Fibroblast of lung (primary cell): ENCODE data around the gene CENPU. TPM values are rescaled to one million over a fixed set of nuclear protein-coding genes. Genes with fewer than 3 reads are reported as not detected.
"Not testable (repeated sequence)": the region's sequence is repeated elsewhere in the genome, so short reads cannot be mapped to it uniquely, and the experiment has no call there.

Experiments
- DNase-seq, 2 donors: peaks; one replicate each; pipeline versions ENCODE4 v3.0.0 to v3.0.0-alpha.2; 2010; ENCODE audit warnings: low read depth in 2 of 2
- H2AFZ ChIP-seq: 2 replicates; pipeline ENCODE4 v1.5.1; 2012; ENCODE audit warnings: low read length, control low read depth, inconsistent platforms
- H3K27ac ChIP-seq: 2 replicates; pipeline ENCODE4 v1.5.1; 2011; ENCODE audit warnings: low read length, control low read depth; ENCODE audit not compliant: insufficient read depth
- H3K27me3 ChIP-seq: 2 replicates; pipeline ENCODE4 v1.5.1; 2011; ENCODE audit warnings: mild to moderate bottlenecking, low read length; ENCODE audit not compliant: control insufficient read depth, insufficient read depth
- H3K36me3 ChIP-seq: 2 replicates; pipeline ENCODE4 v1.5.1; 2011; ENCODE audit warnings: low read length; ENCODE audit not compliant: control insufficient read depth, insufficient read depth
- H3K4me1 ChIP-seq: 2 replicates; pipeline ENCODE4 v1.5.1; 2011; ENCODE audit warnings: low read length; ENCODE audit not compliant: control insufficient read depth, insufficient read depth; ENCODE audit errors: extremely low read depth
- H3K4me2 ChIP-seq: 2 replicates; pipeline ENCODE4 v1.5.1; 2011; ENCODE audit warnings: low read length, control low read depth; ENCODE audit not compliant: insufficient read depth; ENCODE audit errors: extremely low read depth
- H3K4me3 ChIP-seq, 4 experiments: fragments of 200-600 bp in 1 of 4; sonication (generic) in 1 of 4; replicated peaks in 1 of 4; 2 replicates each; pipeline ENCODE4 v1.5.1; 2011 to 2016; ENCODE audit warnings: low read length in 4 of 4, low read depth in 3 of 4, mild to moderate bottlenecking in 3 of 4, control low read depth in 2 of 4, inconsistent platforms in 1 of 4, mixed read lengths in 1 of 4; ENCODE audit not compliant: insufficient read depth in 1 of 4; ENCODE audit errors: control extremely low read depth in 1 of 4
- H3K79me2 ChIP-seq: 2 replicates; pipeline ENCODE4 v1.5.1; 2012; ENCODE audit warnings: mild to moderate bottlenecking, low read length, inconsistent platforms; ENCODE audit not compliant: control insufficient read depth, insufficient read depth
- H3K9ac ChIP-seq: 2 replicates; pipeline ENCODE4 v1.5.1; 2011; ENCODE audit warnings: mild to moderate bottlenecking, low read length, control low read depth; ENCODE audit not compliant: insufficient read depth
- H3K9me3 ChIP-seq: 2 replicates; pipeline ENCODE4 v1.5.1; 2012; ENCODE audit warnings: low read depth, low read length; ENCODE audit not compliant: control insufficient read depth, insufficient read depth
- H4K20me1 ChIP-seq: 2 replicates; pipeline ENCODE4 v1.5.1; 2011; ENCODE audit warnings: low read length; ENCODE audit not compliant: control insufficient read depth, insufficient read depth; ENCODE audit errors: extremely low read depth
- CTCF ChIP-seq, 2 donors: IDR thresholded peaks in 1 of 2; conservative IDR thresholded peaks in 1 of 2; 1 replicate in 1 of 2; 2 replicates in 1 of 2; pipeline ENCODE4 v1.5.1; 2011 to 2012; ENCODE audit warnings: low read length in 2 of 2, control low read depth in 1 of 2, inconsistent platforms in 1 of 2, low read depth in 1 of 2, mild to moderate bottlenecking in 1 of 2
- EZH2 ChIP-seq: IDR thresholded peaks from 2 replicates; pipeline ENCODE4 v1.5.1; 2012; ENCODE audit warnings: low read length, control low read depth, mild to moderate bottlenecking; ENCODE audit errors: missing control alignments
- polyA plus RNA-seq, 2 donors: library from polyadenylated mRNA; depleted of rRNA in 1 of 2; stranded (reverse) in 1 of 2; unstranded in 1 of 2; fragments of >200 nt; gene quantifications; 2 replicates each; pipeline ENCODE4 v1.2.1, GENCODE V29; 2011 to 2012; ENCODE audit warnings: missing spikeins in 1 of 2
- total RNA-seq: library from RNA; depleted of rRNA; stranded (reverse); fragments of >200 nt; gene quantifications from 2 replicates; pipeline ENCODE4 v1.2.1, GENCODE V29; 2014

CENPU gene
- total and polyA plus RNA-seq, 2 donors (not counting 1 experiment from before 2014, with no cell fraction given) = 6.4 to 15.5 TPM

- Histone ChIP-seq H3K4me2 (no peak overlapping the region), H2AFZ (no peak overlapping the region), H3K79me2 (no peaks in the 10 kb centered on the region), H3K4me3 (no peak overlapping the region), H3K27me3 (no peaks in the 10 kb centered on the region), H3K9me3 (no peaks in the 10 kb centered on the region), H3K4me1 (no peaks in the 10 kb centered on the region), H4K20me1 (no peaks in the 10 kb centered on the region), H3K36me3 (no peaks in the 10 kb centered on the region), H3K27ac (no peak overlapping the region), H3K9ac (no peak overlapping the region)
- no peak for DNase-seq
- TF ChIP-seq EZH2 = no peak
- no peak for TF ChIP-seq CTCF (conservative IDR thresholded peaks at IDR 0.05 in 1 of 2, IDR thresholded peaks at IDR 0.05 in 1 of 2; ENCODE audit: low read depth in 1 of 2, low read length in 2 of 2)
Observed at GRCh38 chr4:184740980-184741391, 7.1 kb upstream of the CENPU start.

- H3K36me3 ChIP-seq, H3K9me3 ChIP-seq, H3K27me3 ChIP-seq, H3K27ac ChIP-seq, H3K79me2 ChIP-seq, H2AFZ ChIP-seq, H3K9ac ChIP-seq, H4K20me1 ChIP-seq, DNase-seq, H3K4me2 ChIP-seq, H3K4me1 ChIP-seq, H3K4me3 ChIP-seq: not testable (repeated sequence)
Observed at GRCh38 chr4:184739575-184739974, 5.7 kb upstream of the CENPU start.

- H2AFZ ChIP-seq = peak overlapping the region; percentile 98
- TF ChIP-seq EZH2 = no peak
- no peak for TF ChIP-seq CTCF (conservative IDR thresholded peaks at IDR 0.05 in 1 of 2, IDR thresholded peaks at IDR 0.05 in 1 of 2; ENCODE audit: low read depth in 1 of 2, low read length in 2 of 2)
- peak overlapping the region; percentile 97 for H3K4me2 ChIP-seq
- peak overlapping the region; percentile 41 for H3K27ac ChIP-seq
- peaks cover 24% of the 10 kb centered on the region for H3K79me2 ChIP-seq
- H3K4me3 ChIP-seq = peak overlapping the region; percentile 83 to 98 (median 90)
- no peaks in the 10 kb centered on the region for H3K36me3 ChIP-seq
- no peaks in the 10 kb centered on the region for H3K27me3 ChIP-seq
- DNase-seq = no peak
- H3K4me1 ChIP-seq = peaks cover 2% of the 10 kb centered on the region
- H3K9ac ChIP-seq = no peak overlapping the region
- no peaks in the 10 kb centered on the region for H3K9me3 ChIP-seq
- H4K20me1 ChIP-seq = no peaks in the 10 kb centered on the region
Observed at GRCh38 chr4:184734758-184735157, 862 bp upstream of the CENPU start.
